OCI-LY3 (cell line): ENCODE data around the gene SPG7.

Source experiments
- CTCF ChIP-seq: fragments of 200-600, 300-600 bp; sonication (generic); IDR thresholded peaks from 2 replicates; pipeline ENCODE4 v1.5.1; 2014; ENCODE audit warnings: antibody characterized with exemption, low read length, low read depth
- EZH2phosphoT487 ChIP-seq: fragments of 200-600 bp; shearing (Covaris generic); IDR thresholded peaks from 2 replicates; pipeline ENCODE4 v1.6.1; 2018; ENCODE audit warnings: antibody characterized with exemption, mixed run types, low read depth

- TF ChIP-seq CTCF (no peak), EZH2phosphoT487 (no peak)
Observed at GRCh38 chr16:89495121-89495520, 13.1 kb upstream of the SPG7 start.
